ENCODE results near the gene FGF18. TPM values are rescaled to one million over a fixed set of nuclear protein-coding genes. Genes with fewer than 3 reads are reported as not detected.
"Not testable (repeated sequence)": the region's sequence is repeated elsewhere in the genome, so short reads cannot be mapped to it uniquely, and the experiment has no call there.

Gene FGF18
- total RNA-seq, 4 donors from 2014 or later: 0.14 to 0.32 TPM; not detected in 2

GRCh38 chr5:171397190-171397589 lies 22.3 kb upstream of the FGF18 start:
- intact Hi-C loops (cut with DNase I; ENCODE audit: low total_unique reads): no loop called here
- Histone ChIP-seq H3K36me3 (peaks cover 0 to 60% (median 27%) of the 10 kb centered on the region in 4 donors), H3K27me3 (no peaks in the 10 kb centered on the region), H3K9me3 (no peaks in the 10 kb centered on the region), H3K4me3 (no peak overlapping the region), H3K4me1 (peaks cover 0 to 5% (median 3%) of the 10 kb centered on the region in 4 donors), H3K27ac (no peak overlapping the region)
- WGBS, 2 donors (ENCODE audit: low coverage in 1 of 2): 76 to 80% methylated on average over 1 to 2 of the region's 2 CpGs
- in situ Hi-C loops (cut with MboI; ENCODE audit: low pct_ligation_motif_present in 1 of 4, low pct_unique_long_range_greater_than_20kb in 1 of 4, low sequenced_read_pairs in 3 of 4): no loop called here
- TF ChIP-seq POLR2AphosphoS5 (IDR thresholded peaks at IDR 0.05) (no peak), POLR2A (IDR thresholded peaks at IDR 0.05) (no peak), CTCF (IDR thresholded peaks at IDR 0.05) (no peak), EP300 (IDR thresholded peaks at IDR 0.05; ENCODE audit: low read depth) (no peak)
- no peak for DNase-seq

GRCh38 chr5:171397599-171397998 lies 21.8 kb upstream of the FGF18 start:
- intact Hi-C loops (cut with DNase I; ENCODE audit: low total_unique reads): no loop called here
- Histone ChIP-seq H3K27ac (no peak overlapping the region), H3K4me3 (no peak overlapping the region), H3K36me3 (peaks cover 0 to 59% (median 26%) of the 10 kb centered on the region in 4 donors), H3K4me1 (peaks cover 0 to 5% (median 3%) of the 10 kb centered on the region in 4 donors), H3K27me3 (no peaks in the 10 kb centered on the region), H3K9me3 (no peaks in the 10 kb centered on the region)
- no peak for DNase-seq
- TF ChIP-seq EP300 (IDR thresholded peaks at IDR 0.05; ENCODE audit: low read depth) (no peak), CTCF (IDR thresholded peaks at IDR 0.05) (no peak), POLR2AphosphoS5 (IDR thresholded peaks at IDR 0.05) (no peak), POLR2A (IDR thresholded peaks at IDR 0.05) (no peak)
- WGBS, 2 donors (ENCODE audit: low coverage in 1 of 2): 100% methylated on average over 4 of the region's 4 CpGs
- in situ Hi-C loops (cut with MboI; ENCODE audit: low pct_ligation_motif_present in 1 of 4, low pct_unique_long_range_greater_than_20kb in 1 of 4, low sequenced_read_pairs in 3 of 4): no loop called here

GRCh38 chr5:171398660-171399059 lies 20.8 kb upstream of the FGF18 start:
- H3K4me3 ChIP-seq; intact Hi-C loops (cut with DNase I; ENCODE audit: low total_unique reads); H3K4me1 ChIP-seq; H3K27me3 ChIP-seq; in situ Hi-C loops (cut with MboI; ENCODE audit: low pct_ligation_motif_present in 1 of 4, low pct_unique_long_range_greater_than_20kb in 1 of 4, low sequenced_read_pairs in 3 of 4); H3K27ac ChIP-seq; H3K9me3 ChIP-seq; DNase-seq: not testable (repeated sequence)
- 92 to 100% methylated on average over 3 to 9 of the region's 9 CpGs for WGBS, 2 donors (ENCODE audit: low coverage in 1 of 2)
- peaks cover 0 to 52% (median 24%) of the 10 kb centered on the region in 4 donors for H3K36me3 ChIP-seq

GRCh38 chr5:171400169-171400568 lies 19.3 kb upstream of the FGF18 start:
- no peaks in the 10 kb centered on the region for H3K27me3 ChIP-seq
- no peak overlapping the region for H3K27ac ChIP-seq
- H3K4me3 ChIP-seq: no peak overlapping the region
- no peaks in the 10 kb centered on the region for H3K9me3 ChIP-seq
- in situ Hi-C loops (cut with MboI; ENCODE audit: low pct_ligation_motif_present in 1 of 4, low pct_unique_long_range_greater_than_20kb in 1 of 4, low sequenced_read_pairs in 3 of 4): loop anchor here (25.0 kb wide), 2 partner anchors 512 to 637 kb away; no protein-coding TSS in a partner anchor
- 87 to 93% methylated on average over 5 to 7 of the region's 7 CpGs for WGBS, 2 donors (ENCODE audit: low coverage in 1 of 2)
- TF ChIP-seq CTCF (IDR thresholded peaks at IDR 0.05) (no peak), POLR2A (IDR thresholded peaks at IDR 0.05) (no peak), EP300 (IDR thresholded peaks at IDR 0.05; ENCODE audit: low read depth) (no peak), POLR2AphosphoS5 (IDR thresholded peaks at IDR 0.05) (no peak)
- intact Hi-C loops (cut with DNase I; ENCODE audit: low total_unique reads): no loop called here
- H3K4me1 ChIP-seq: peaks cover 0 to 5% (median 3%) of the 10 kb centered on the region in 4 donors
- DNase-seq: no peak
- H3K36me3 ChIP-seq: peaks cover 0 to 46% (median 22%) of the 10 kb centered on the region in 4 donors
